ENCODE measurements around the gene PRR16.

GRCh38 chr5:120615967-120616645 lies 152.0 kb downstream of the PRR16 start:
- TF ChIP-seq CTCF (IDR thresholded peaks at IDR 0.05; ENCODE audit: insufficient read depth, low read length, poor library complexity, severe bottlenecking) (no peak), EZH2phosphoT487 (conservative IDR thresholded peaks at IDR 0.05; ENCODE audit: low read length) (no peak)
